ENCODE results near the gene RAB39B.

DNA sequence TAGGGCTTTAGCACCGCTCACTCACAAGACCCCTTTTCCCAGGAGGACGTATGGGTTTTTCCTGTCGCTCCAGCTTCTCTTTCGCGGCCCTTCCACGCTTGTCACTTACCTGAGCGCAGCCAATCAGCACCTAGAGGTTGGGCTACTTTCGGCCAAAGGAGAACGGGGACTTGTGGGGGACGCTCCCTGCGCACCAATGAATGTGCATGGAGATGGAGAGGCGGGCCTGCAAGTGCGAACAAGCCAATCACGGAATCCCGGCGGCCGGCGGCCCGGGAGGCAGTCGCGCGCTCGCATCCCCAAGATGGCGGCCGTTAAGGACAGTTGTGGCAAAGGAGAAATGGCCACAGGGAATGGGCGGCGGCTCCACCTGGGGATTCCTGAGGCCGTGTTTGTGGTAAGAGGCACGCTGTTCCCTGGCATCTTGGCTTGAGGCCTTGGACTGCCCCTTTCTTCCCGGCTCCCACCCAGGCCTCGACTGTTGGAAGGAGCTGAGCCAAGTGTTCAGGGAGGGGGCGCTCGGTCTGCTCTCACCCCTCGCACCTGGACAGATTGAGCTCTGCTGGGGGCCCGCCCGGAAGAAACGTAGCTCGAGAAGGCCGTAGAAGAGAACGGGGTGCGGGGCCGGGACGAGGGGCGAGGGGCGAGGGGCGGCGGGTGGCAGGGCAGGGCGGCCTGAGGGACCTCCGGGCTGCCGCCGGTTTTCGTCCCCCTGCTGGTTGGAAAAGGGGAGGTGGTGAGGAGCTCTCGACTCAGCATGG lies 47.9 kb downstream of the RAB39B start, which contains the start of gene VBP1:
- TF ChIP-seq, protein P1, sequence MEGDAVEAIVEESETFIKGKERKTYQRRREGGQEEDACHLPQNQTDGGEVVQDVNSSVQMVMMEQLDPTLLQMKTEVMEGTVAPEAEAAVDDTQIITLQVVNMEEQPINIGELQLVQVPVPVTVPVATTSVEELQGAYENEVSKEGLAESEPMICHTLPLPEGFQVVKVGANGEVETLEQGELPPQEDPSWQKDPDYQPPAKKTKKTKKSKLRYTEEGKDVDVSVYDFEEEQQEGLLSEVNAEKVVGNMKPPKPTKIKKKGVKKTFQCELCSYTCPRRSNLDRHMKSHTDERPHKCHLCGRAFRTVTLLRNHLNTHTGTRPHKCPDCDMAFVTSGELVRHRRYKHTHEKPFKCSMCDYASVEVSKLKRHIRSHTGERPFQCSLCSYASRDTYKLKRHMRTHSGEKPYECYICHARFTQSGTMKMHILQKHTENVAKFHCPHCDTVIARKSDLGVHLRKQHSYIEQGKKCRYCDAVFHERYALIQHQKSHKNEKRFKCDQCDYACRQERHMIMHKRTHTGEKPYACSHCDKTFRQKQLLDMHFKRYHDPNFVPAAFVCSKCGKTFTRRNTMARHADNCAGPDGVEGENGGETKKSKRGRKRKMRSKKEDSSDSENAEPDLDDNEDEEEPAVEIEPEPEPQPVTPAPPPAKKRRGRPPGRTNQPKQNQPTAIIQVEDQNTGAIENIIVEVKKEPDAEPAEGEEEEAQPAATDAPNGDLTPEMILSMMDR (IDR thresholded peaks at IDR 0.05) = peak; percentile 74
- TF ChIP-seq SIN3A (IDR thresholded peaks at IDR 0.05; ENCODE audit: borderline replicate concordance, insufficient read depth, low read depth, low read length) (peak; percentile 32; the same call in 1 of the 2 replicates), POLR2AphosphoS5 (IDR thresholded peaks at IDR 0.05; ENCODE audit: low read depth, low read length) (peak; percentile 81), TCF7L2 (IDR thresholded peaks at IDR 0.05; ENCODE audit: low read depth, low read length) (no peak)
- TF ChIP-seq, protein P2, sequence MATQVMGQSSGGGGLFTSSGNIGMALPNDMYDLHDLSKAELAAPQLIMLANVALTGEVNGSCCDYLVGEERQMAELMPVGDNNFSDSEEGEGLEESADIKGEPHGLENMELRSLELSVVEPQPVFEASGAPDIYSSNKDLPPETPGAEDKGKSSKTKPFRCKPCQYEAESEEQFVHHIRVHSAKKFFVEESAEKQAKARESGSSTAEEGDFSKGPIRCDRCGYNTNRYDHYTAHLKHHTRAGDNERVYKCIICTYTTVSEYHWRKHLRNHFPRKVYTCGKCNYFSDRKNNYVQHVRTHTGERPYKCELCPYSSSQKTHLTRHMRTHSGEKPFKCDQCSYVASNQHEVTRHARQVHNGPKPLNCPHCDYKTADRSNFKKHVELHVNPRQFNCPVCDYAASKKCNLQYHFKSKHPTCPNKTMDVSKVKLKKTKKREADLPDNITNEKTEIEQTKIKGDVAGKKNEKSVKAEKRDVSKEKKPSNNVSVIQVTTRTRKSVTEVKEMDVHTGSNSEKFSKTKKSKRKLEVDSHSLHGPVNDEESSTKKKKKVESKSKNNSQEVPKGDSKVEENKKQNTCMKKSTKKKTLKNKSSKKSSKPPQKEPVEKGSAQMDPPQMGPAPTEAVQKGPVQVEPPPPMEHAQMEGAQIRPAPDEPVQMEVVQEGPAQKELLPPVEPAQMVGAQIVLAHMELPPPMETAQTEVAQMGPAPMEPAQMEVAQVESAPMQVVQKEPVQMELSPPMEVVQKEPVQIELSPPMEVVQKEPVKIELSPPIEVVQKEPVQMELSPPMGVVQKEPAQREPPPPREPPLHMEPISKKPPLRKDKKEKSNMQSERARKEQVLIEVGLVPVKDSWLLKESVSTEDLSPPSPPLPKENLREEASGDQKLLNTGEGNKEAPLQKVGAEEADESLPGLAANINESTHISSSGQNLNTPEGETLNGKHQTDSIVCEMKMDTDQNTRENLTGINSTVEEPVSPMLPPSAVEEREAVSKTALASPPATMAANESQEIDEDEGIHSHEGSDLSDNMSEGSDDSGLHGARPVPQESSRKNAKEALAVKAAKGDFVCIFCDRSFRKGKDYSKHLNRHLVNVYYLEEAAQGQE (IDR thresholded peaks at IDR 0.05; ENCODE audit: insufficient read depth in 1 of 2, low read depth in 2 of 2, low read length in 1 of 2) = no peak

Data from Panc1 (cell line).